ENCODE results near the gene SAAL1.

Gene SAAL1

DNA sequence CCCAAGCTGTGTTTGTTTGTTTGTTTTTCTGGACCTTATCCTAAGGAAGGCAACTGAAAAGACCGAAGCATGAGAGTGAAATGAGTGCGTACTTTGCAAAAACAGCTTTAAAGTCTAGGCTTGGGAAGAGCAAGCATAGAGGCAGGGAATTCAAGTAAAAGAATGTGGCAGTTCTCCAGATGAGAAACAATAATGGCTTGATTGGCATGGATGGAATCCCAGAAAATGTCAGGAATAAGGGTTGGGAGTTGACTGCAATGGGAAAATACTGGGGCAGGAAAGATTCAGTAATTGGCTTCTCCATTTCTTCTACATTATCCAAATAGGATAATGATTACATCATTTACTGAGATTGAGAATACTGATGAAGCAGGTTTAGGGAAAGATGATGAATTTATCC, 17.5 kb downstream of the SAAL1 start:
- no peak for FAIRE-seq
- DNase-seq (ENCODE audit: insufficient read length, low spot score), result no peak

DNA sequence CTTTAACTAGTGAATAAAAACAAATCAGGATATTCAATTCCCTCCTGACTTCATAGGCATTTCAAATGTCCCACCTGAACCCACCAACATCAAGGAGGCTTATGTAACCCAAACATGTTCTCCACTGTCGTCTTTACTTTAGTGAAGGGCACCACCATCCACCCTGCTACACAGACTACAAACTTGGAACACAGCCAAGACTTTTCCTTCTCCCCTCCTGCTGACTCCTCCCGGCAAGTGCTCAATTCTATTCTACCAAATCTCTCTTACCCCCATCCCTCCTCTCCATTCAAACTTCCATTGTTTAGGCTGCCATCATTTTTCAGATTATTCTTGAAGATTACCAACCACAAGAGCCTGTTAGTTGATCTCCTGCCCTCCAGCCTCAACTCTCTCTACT, 24.3 kb downstream of the SAAL1 start:
- DNase-seq (ENCODE audit: insufficient read length, low spot score), result no peak

DNA sequence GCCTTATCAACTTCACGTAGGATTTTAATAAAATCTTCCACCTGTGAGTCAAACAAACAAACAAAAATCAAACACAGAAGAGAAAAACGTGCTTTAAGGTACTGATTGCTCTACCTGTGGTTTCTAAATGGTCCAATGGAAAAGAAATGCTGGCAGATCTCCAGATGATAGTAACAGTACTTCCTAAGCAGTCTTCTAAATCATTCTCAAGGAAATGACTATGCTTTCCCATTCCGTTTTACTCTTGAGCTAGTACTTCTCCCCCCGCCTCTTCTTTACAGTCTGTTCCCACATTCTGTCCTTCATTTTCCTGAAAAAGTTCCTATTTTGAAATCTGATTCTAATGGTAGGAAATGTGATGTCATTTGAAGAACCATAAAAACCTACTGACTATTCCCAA, 25.4 kb downstream of the SAAL1 start:
- DNase-seq (ENCODE audit: insufficient read length, low spot score), result no peak
- no peak for FAIRE-seq

More for the DNA sequence above, 24.3 kb downstream of the SAAL1 start:
- no peak for FAIRE-seq

DNA sequence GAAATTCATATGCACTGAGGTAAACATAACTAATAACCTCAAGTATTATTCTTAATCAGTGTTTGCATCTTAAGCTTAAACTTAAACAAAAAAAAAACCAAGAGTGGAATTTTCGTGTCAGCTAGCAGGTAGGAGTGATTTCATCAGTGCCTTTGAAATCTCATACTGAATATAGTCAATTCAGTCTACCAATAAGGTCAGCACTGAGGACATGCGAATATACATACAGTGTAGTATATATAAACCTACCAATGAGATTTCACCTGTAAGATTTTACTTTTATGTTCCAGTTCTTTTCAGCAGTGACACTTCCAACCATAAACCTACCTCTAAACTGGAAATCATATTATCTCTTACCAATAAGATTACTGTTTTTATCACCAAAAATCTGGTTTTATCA, 27.0 kb downstream of the SAAL1 start:
- DNase-seq (ENCODE audit: insufficient read length, low spot score) (no peak), FAIRE-seq (no peak)

DNA sequence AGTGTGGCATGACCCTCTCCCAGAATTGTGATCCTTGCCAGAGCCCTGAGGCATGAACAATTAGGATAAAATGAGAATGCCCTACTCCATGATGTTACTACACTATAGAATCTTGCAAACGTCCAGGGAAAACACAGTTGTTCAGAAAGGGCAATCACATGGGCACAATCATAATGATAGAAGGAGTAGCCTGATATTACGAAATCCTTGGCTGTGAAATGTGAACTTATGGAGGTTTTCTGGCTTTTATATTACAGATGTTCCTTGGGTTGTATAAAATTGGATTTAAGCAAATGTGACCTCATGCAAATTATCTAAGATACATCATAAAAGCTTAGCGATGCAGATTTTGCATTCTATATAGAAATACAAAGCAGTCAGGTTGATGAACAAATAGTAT, 30.4 kb downstream of the SAAL1 start:
- no peak for FAIRE-seq

DNA sequence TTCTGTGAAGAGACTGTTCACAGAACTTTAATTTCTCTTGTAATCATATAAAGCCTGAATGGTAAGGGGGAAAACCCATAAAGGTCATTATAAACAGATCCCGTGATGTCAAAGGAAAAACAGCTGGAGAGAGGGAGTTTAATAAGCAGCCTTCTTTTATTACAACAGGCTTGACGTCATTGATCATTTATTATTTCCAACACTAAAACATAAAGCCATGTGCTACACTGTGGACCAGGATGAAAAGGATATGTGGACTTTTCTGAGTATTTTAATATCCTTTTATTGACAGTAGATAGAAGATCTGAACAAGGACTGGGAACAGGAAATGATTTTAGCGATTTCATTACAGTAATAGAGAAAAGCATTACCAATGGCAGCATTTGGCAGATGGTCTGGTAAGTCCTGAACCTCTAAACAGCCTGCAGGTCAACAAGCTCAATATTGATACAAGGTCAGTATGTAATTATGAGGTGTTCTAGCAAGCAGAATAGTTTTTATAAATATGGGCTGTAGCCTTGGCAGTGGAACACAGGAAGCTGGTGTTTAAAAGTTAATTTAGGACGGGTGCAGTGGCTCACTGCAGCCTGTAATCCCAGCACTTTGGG, 34.7 kb downstream of the SAAL1 start:
- DNase-seq (ENCODE audit: insufficient read length, low spot score) (no peak), FAIRE-seq (no peak)

More for the DNA sequence above, 30.4 kb downstream of the SAAL1 start:
- DNase-seq (ENCODE audit: insufficient read length, low spot score), result no peak

DNA sequence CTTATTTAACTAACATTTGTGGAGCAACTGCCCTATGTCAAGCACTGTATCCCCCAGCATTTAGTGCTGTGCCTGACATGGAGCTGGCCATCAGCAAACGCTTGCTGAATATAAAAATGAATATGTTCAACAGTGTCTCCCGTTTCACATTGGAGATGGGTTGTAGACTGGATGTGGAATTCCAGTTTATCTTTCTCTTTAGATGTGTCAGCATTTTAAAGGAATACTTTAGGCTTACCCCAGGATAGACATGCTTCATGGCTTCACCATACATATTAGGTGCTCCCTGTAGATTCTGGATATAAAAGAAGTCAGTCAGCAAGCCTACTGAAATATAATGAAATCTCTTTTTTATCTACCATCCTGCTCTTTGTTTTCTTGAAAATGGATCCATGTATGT, 38.5 kb downstream of the SAAL1 start:
- DNase-seq (ENCODE audit: insufficient read length, low spot score) (no peak), FAIRE-seq (no peak)

DNA sequence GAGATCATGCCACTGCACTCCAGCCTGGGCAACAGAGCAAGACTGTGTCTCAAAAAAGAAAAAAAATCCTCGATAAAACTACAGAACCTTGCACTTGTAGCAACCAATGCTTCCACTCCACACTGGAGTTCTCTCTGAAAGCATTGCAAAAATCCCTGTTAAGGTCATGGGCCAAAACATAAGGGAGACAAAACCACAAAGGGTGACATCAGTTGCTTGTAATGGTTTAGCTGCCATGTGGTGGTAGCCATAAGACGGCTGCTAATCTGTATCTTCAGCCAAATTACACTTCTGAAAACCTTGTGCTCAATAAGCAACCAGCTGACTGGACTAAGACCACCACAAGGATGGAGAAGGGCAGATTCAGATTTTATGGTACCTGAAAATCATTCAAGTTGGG, 39.3 kb downstream of the SAAL1 start:
- FAIRE-seq, result no peak
- DNase-seq (ENCODE audit: insufficient read length, low spot score), result no peak

DNA sequence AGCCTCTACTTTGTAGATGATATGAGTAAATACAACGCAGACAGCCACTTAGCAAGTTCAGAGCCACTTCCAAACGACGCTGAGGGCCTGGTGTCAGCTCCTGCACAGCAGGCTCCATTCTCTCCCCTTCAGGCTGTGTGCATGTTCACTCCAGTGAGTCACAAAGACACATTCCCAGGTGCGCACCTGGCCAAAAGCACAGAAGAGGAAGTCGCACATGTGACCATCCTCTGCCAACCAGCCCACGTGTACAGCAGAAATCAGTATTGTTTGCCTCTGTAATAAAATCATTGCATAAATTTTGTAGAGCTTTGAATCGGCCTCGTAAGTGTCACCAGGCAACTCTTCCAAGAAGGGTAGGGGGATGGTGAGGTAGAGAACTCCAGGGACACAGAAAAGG, 40.3 kb downstream of the SAAL1 start:
- DNase-seq (ENCODE audit: insufficient read length, low spot score), result no peak
- no peak for FAIRE-seq

DNA sequence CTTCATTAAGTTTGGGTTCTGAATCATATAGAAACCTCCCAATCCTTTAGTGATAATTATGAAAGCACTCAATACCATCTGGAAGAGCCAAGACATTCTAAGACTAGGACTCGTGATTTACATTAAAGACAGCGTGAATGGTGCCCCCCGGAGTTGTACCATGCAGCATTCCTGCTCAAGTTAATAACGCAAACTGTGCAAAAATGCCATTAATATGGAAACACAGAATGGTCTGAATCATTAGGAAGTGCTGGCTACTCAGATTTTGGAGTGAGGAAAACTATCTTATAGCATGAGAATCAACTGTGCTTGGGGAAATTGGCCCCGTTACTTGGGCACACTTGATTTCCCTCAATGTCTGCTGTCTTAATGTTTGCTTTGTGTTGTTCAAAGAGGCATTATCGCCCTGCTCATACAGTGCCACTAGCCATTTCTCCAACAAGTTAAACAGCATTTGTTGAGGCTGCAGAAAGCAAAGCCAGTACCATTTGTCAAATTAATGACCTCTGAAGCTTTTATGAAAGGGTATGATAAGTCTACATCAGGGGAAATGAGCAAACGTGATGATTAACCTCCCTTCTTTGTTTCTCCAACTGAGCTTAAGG, 41.3 kb downstream of the SAAL1 start:
- no peak for DNase-seq (ENCODE audit: insufficient read length, low spot score)
- FAIRE-seq, result no peak

DNA sequence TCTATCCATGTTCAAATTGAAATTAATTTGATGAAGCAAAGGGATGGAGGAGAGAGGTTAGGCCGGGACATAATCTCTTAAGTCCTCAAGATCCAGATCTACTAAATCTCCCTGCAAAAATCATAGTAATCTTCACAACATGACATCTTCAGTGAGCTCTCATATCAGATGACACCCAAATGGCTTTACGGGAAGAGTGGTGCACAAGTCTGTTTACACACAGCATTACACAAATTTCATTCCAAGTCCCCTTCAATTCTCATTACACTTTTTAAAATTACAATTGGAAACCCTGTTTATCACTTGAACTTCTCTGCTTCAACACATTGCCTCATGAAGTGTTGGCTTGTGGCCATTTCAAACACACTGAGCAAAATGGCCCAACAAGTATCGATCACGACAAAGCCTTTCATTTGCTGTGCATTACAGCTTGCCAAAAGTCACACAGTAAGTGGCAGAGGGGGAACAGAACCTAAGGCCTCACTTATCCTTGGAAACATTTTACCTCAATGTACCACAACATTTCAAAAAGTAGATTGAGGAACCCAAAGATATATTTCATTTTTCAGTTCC, 41.9 kb downstream of the SAAL1 start:
- FAIRE-seq (no peak), DNase-seq (ENCODE audit: insufficient read length, low spot score) (no peak)

DNA sequence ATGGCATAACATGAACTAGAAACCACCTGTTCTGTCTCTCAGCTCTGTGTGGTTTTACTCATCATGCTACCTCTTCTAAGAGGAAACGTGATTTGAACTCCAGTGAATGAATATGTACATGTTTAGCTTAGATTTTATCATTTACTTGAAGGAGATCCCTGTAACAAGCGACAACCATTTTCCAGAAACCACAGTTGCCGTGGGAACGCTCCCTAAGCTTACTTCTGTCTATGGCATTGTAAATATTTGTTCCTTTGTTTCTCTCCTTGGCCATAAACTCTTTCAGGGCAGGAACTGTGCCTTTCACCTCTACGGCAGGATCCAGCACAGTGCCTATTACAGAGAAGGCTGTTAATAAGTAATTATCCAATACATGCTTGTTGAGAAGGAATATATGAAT, 42.8 kb downstream of the SAAL1 start:
- FAIRE-seq (no peak), DNase-seq (ENCODE audit: insufficient read length, low spot score) (no peak)

DNA sequence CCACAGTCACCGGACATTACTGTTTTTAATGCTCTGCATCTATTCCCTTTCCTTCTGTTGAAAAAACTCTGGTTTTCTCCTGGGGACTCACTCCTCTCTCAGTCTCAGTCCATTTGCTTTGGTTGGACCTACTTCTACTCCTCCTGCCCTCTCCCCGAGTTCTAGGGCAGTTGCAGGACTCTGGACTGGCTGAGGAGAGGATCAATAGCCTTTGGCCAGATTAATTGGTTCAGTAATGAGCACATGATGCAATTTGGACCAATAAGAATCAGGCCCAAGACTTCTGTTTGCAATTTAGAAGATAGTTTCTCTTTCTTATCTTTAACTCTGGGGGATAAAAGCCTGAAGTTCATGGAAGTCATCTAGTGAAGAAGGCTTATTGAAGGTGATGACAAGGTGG, 44.5 kb downstream of the SAAL1 start:
- FAIRE-seq (no peak), DNase-seq (ENCODE audit: insufficient read length, low spot score) (no peak)

DNA sequence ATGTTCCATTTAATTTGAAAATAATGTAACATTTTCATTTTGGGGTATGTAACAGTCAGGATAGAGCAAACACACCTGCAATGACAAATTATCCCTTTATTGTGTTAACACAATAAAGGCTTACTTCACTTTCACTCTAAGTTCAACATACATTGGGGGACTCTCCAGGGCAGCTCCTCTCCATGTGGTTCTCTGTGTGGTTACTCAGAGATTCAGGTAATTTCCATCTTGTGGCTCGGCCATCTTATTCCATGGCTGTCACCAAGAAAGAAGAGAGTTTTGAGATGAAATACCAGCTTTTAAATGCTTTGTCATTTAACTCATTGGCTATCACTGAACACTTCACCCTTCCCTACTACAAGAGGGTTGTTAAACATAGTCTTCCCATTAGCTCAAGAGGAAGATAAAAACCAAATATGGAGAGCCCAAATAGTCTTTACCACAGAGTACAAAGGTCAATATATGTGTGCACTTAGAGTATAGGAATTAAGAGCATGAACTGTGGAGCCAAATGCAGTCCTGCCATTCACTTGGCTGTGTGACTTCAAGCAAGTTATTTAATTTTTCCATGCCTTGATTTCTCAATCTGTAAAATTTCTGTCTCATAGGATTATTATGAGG, 49.2 kb downstream of the SAAL1 start:
- FAIRE-seq (no peak), DNase-seq (ENCODE audit: insufficient read length, low spot score) (no peak)

DNA sequence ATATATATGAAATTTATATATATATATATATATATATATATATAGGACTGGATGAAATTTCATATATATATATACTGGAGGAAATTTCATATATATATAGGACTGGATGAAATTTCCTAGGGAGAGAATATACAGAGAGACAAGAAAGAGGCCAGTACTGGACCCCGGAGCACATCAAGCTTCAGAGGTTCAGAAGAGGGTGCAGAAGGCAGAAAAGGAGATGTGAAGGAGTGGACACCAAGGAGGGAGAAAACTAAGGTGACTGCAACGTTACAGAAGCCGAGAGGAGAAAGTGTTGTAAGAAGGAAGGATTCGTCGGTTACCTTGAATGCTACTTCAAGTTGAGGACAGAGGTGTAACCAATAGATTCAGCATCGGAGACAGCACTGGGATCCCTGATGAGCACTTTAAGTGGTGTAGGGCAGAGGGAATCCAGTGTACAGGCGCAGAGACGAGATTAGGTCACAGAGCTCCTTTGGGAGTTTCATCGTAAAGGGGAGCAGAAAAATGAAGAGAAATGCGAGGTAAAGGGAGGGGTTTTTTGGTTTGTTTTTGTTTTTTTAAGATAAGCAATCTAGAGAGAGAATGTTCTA, 51.3 kb downstream of the SAAL1 start:
- FAIRE-seq (no peak), DNase-seq (ENCODE audit: insufficient read length, low spot score) (no peak)

DNA sequence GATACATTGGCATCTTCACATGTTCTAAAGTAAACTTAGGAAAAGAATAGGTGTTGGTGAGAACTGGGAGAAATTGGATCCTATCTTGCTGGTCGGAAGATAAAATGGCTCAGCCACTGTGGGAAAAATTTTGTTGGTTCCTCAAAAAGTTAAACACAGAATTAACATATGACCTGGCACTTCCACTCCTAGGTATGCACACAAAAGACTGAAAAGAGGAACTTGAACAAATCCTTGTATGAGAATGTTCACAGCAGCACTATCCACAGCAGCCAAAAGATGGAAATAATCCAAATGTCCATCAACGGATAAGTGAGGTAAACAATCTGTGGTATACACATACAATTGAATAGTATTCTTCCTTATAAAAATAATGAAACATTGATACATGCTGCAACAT, 55.0 kb downstream of the SAAL1 start:
- DNase-seq (ENCODE audit: insufficient read length, low spot score) (no peak), FAIRE-seq (no peak)

DNA sequence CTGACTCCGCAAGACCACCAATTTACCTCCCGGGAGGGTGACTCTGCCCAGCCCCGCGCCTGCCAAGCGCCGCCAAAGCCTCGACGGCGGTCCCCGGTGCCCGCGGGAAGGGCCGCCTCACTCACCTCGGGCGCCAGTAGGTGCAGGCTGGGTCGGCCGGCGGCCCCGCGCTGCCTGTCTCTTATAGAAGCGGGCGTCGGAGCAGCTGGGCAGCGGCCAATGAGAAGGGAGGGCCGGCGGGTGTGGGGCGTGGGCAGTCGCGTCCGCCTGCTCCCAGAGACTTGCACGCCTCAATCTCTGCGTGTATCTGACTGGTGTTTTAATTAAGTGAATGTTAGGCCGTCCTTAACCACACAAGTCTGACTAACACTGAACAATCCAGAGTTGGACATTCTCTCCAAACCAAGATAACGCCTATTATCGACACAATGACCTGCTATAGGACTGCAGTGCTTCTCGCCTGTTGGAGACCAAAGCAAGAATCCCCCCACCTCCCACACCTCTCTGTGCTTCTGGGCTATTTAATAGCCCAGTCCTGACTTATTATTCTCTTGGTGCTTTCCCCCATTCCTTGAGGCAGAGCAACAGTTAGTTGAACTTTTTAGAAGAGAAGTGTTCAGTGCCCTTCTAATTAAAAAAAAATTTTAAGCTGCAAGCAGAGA, 59.6 kb downstream of the SAAL1 start, which contains the start of gene TPH1:
TPH1 (minus strand) TSS at position 154 of the 662 bp plus-strand sequence. CDS start 5,507 bp downstream, outside the sequence.
- no peak for FAIRE-seq
- no peak for DNase-seq (ENCODE audit: insufficient read length, low spot score)

DNA sequence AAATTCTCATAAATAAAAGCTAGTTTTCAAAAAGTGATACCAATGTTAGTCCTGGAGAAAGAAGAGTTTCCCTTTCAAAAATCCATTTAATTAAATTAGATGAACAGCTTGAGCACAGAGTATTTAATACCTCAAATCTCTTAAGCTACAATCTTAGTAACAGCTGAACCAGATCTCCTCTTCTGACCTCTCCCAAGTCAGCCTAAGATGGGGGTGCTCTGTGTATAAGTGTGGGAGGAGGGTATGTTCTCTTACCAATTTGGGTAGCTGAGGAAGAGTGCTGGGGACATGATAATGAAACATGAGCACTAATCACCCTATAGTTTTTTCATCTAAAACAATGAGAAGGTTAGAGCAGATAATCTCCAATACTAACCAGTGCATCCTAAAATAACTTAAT, 69.4 kb downstream of the SAAL1 start:
- DNase-seq (ENCODE audit: insufficient read length, low spot score) (no peak), FAIRE-seq (no peak)
